ENCODE data around the gene CACYBP. TPM values are rescaled to one million over a fixed set of nuclear protein-coding genes. Genes with fewer than 3 reads are reported as not detected.
A peak's percentile ranks its signal among the peaks of the same experiment; 100 is the strongest.

CACYBP gene
- total RNA-seq, 1 experiment from 2014 or later, result 202 TPM

DNA sequence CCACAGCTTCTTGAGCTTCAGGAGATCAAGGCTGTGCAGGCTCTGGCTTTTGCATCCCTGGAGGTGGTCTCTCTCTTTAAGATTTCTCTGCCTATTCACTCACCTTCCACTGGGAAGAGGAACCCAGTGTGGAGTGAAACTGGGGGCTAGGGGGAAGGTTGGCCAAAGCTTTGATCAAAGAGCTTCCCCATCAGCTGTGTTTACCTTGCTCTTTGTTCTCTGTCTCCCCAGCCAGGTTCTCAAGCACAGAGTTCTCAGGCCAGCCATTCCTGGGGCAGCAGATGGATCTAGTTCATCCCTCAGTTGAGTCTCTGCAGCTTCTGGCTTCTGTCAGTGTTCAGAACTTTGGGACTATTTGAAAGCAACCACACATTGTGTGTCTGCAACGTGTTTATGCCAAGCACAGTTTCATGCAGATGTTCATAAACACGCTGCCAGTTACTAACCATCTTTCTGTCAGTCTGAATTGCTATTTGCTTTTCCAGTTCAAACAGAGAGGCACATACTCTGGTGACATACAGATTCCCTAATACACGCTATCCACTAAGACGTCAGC is 40.7 kb downstream of the CACYBP start:
- no peak overlapping the region for H2BK20ac ChIP-seq (ENCODE audit: low read depth, low read length, poor library complexity, severe bottlenecking)
- no peak overlapping the region for H2BK5ac ChIP-seq (ENCODE audit: insufficient read length, low read length)
- Mint-ChIP-seq H3K36me3 (ENCODE audit: insufficient read depth in 1 of 3, low read depth in 3 of 3) (no peaks in the 10 kb centered on the region), H3K4me1 (peaks cover 24 to 26% of the 10 kb centered on the region in 2 experiments), H3K4me3 (no peak overlapping the region), H3K27ac (peak overlapping the region in 1 of 3 experiments; percentile 35; a peak in 2 of 7 replicates), H3K9me3 (no peaks in the 10 kb centered on the region), H3K27me3 (ENCODE audit: low read depth) (no peaks in the 10 kb centered on the region)
- no peak overlapping the region for H2BK15ac ChIP-seq (ENCODE audit: low read depth, low read length)
- no peaks in the 10 kb centered on the region for H3K27me3 ChIP-seq (ENCODE audit: insufficient read depth, low read length)
- no peaks in the 10 kb centered on the region for H3K9me3 ChIP-seq (ENCODE audit: control insufficient read depth, low read depth, low read length)
- no peak overlapping the region for H3K14ac ChIP-seq (ENCODE audit: insufficient read depth, low read length)
- no peaks in the 10 kb centered on the region for H3K79me2 ChIP-seq (ENCODE audit: insufficient read depth, low read length)
- H3K23me2 ChIP-seq (ENCODE audit: insufficient read length, low read depth, low read length, poor library complexity, severe bottlenecking), result no peaks in the 10 kb centered on the region
- H2AFZ ChIP-seq (ENCODE audit: low read length), result no peak overlapping the region
- H3K4me1 ChIP-seq (ENCODE audit: insufficient read depth, low read length), result peaks cover 5% of the 10 kb centered on the region; the same call in 1 of the 2 replicates
- H2BK120ac ChIP-seq (ENCODE audit: low read depth, low read length, poor library complexity, severe bottlenecking), result no peak overlapping the region
- H4K5ac ChIP-seq (ENCODE audit: insufficient read length, low read depth, low read length), result no peak overlapping the region
- DNase-seq, result no peak
- no peak overlapping the region for H4K8ac ChIP-seq (replicated peaks; ENCODE audit: insufficient read length, low read depth, low read length)
- no peak overlapping the region for H3K23ac ChIP-seq (ENCODE audit: insufficient read length, low read depth, low read length)
- no peak overlapping the region for H3K4ac ChIP-seq (ENCODE audit: low read depth, low read length)
- TF ChIP-seq, protein P1, sequence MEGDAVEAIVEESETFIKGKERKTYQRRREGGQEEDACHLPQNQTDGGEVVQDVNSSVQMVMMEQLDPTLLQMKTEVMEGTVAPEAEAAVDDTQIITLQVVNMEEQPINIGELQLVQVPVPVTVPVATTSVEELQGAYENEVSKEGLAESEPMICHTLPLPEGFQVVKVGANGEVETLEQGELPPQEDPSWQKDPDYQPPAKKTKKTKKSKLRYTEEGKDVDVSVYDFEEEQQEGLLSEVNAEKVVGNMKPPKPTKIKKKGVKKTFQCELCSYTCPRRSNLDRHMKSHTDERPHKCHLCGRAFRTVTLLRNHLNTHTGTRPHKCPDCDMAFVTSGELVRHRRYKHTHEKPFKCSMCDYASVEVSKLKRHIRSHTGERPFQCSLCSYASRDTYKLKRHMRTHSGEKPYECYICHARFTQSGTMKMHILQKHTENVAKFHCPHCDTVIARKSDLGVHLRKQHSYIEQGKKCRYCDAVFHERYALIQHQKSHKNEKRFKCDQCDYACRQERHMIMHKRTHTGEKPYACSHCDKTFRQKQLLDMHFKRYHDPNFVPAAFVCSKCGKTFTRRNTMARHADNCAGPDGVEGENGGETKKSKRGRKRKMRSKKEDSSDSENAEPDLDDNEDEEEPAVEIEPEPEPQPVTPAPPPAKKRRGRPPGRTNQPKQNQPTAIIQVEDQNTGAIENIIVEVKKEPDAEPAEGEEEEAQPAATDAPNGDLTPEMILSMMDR (conservative IDR thresholded peaks at IDR 0.05), result no peak
- no CpG with 5 or more reads among the region's 4 CpGs for WGBS (ENCODE audit: extremely low coverage, insufficient read length, low lambda C conversion rate)
- no peak overlapping the region for H4K91ac ChIP-seq (ENCODE audit: insufficient read length, low read depth, low read length)
- H3T11ph ChIP-seq (ENCODE audit: low read length), result no peak overlapping the region
- H3K9ac ChIP-seq (ENCODE audit: extremely low read depth, insufficient read length, low read length), result no peak overlapping the region
- no peak overlapping the region for H2BK12ac ChIP-seq (ENCODE audit: insufficient read length, low read depth, low read length)
- no peak overlapping the region for H3K27ac ChIP-seq (ENCODE audit: insufficient read length, low read depth, low read length)
- H4K20me1 ChIP-seq (ENCODE audit: control insufficient read depth, insufficient read depth, insufficient read length), result no peaks in the 10 kb centered on the region
- H3K4me2 ChIP-seq (ENCODE audit: insufficient read depth, insufficient read length, low read length), result no peak overlapping the region
- no peaks in the 10 kb centered on the region for H3K79me1 ChIP-seq (ENCODE audit: insufficient read depth, low read depth, low read length, poor library complexity, severe bottlenecking)
- no peak overlapping the region for H3K18ac ChIP-seq (ENCODE audit: insufficient read length, low read depth, low read length)
- no peak overlapping the region for H2AK5ac ChIP-seq (ENCODE audit: insufficient read length, low read length)
- H3K56ac ChIP-seq (ENCODE audit: insufficient read length, low read depth, low read length), result no peak overlapping the region

Data from H9 (cell line).